ENCODE results near the gene ARMC9. TPM values are rescaled to one million over a fixed set of nuclear protein-coding genes. Genes with fewer than 3 reads are reported as not detected.

Gene ARMC9
- total RNA-seq, 1 donor from 2014 or later = 43.1 TPM

DNA sequence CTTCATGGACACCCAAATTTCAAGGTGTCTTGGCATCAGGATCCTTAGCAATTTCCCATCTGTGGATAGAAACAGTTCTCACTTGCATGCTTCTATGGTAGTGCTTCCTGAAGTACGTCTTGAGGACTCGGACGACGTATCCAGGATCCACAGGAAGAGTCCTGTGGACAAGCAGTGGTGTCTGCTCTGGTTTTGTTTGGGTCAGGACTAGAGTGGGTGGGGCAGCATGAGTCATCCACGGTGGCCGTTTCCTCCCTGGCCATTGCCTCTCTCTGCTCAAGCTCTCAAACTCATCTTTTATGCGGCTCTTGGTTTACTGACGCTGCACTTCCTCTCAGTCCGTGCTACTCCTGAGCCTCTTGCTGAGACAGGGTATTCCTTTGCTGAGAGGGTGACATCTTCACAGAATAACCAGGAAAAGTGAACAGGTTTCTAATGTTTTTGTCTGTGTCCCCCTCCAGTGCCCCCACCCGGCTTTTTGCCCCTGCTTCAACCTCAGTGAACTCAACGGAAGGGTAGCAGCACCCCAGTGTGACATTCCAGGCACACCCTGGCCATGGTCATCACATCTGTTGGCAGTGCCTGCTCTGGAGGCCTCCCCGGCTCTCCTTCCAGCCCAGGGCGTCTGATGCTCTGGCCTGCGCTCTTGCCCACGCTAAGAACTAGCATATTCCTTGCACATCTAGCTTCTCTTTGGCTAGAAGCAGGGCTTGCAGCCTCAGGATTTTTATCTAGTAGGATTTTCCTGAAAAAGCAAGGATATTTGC is 62.2 kb downstream of the ARMC9 start:
- H3K9me3 ChIP-seq = no peaks in the 10 kb centered on the region
- intact Hi-C loops (cut with DNase I) = no loop called here
- no peak for DNase-seq
- no peak overlapping the region for H3K4me3 ChIP-seq
- peak; percentile 21 to 40 for ATAC-seq
- TF ChIP-seq, protein P1, sequence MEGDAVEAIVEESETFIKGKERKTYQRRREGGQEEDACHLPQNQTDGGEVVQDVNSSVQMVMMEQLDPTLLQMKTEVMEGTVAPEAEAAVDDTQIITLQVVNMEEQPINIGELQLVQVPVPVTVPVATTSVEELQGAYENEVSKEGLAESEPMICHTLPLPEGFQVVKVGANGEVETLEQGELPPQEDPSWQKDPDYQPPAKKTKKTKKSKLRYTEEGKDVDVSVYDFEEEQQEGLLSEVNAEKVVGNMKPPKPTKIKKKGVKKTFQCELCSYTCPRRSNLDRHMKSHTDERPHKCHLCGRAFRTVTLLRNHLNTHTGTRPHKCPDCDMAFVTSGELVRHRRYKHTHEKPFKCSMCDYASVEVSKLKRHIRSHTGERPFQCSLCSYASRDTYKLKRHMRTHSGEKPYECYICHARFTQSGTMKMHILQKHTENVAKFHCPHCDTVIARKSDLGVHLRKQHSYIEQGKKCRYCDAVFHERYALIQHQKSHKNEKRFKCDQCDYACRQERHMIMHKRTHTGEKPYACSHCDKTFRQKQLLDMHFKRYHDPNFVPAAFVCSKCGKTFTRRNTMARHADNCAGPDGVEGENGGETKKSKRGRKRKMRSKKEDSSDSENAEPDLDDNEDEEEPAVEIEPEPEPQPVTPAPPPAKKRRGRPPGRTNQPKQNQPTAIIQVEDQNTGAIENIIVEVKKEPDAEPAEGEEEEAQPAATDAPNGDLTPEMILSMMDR (IDR thresholded peaks at IDR 0.05) = no peak
- H3K4me1 ChIP-seq = no peaks in the 10 kb centered on the region
- peaks cover 12% of the 10 kb centered on the region for H3K36me3 ChIP-seq
- H3K27ac ChIP-seq = no peak overlapping the region
- no peaks in the 10 kb centered on the region for H3K27me3 ChIP-seq (ENCODE audit: low read depth)

DNA sequence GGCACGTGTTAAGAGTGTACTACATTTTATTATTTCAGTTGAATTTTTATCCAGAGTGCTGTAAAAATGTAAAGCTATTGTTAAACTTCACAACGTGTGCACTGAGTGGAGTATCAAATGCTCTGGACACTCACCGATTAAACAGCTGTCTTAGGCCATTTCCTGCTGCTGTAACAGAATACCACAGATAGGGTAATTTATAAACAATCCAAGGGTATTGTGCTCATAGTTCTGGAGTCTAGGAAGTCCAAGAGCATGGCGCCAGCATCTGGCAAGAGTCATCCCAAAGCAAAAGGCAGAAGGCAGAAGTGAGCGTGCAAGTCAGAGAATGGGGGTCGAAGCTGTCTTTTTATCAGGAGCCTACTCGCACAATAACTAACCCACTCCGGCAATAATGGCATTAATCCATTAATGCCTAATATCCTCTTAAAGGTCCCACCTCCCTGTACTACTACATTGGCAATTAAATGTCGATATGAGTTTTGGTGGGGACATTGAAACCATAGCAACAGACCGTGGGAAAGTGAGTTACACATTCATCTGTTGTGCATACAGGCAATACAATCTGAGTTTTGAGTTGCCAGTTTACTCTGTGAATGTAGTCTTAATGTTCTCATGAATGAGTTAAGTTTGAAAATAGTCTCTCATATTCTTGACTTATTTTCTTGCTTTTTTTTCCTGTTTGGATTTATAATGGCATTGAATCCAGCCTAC is 64.8 kb downstream of the ARMC9 start:
- no peaks in the 10 kb centered on the region for H3K9me3 ChIP-seq
- TF ChIP-seq, protein P1 (IDR thresholded peaks at IDR 0.05) = no peak
- ATAC-seq = no peak
- H3K27me3 ChIP-seq (ENCODE audit: low read depth) = no peaks in the 10 kb centered on the region
- no peak for DNase-seq
- peaks cover 12% of the 10 kb centered on the region for H3K36me3 ChIP-seq
- H3K4me3 ChIP-seq = no peak overlapping the region
- intact Hi-C loops (cut with DNase I) = no loop called here
- no peak overlapping the region for H3K27ac ChIP-seq
- H3K4me1 ChIP-seq = no peaks in the 10 kb centered on the region

DNA sequence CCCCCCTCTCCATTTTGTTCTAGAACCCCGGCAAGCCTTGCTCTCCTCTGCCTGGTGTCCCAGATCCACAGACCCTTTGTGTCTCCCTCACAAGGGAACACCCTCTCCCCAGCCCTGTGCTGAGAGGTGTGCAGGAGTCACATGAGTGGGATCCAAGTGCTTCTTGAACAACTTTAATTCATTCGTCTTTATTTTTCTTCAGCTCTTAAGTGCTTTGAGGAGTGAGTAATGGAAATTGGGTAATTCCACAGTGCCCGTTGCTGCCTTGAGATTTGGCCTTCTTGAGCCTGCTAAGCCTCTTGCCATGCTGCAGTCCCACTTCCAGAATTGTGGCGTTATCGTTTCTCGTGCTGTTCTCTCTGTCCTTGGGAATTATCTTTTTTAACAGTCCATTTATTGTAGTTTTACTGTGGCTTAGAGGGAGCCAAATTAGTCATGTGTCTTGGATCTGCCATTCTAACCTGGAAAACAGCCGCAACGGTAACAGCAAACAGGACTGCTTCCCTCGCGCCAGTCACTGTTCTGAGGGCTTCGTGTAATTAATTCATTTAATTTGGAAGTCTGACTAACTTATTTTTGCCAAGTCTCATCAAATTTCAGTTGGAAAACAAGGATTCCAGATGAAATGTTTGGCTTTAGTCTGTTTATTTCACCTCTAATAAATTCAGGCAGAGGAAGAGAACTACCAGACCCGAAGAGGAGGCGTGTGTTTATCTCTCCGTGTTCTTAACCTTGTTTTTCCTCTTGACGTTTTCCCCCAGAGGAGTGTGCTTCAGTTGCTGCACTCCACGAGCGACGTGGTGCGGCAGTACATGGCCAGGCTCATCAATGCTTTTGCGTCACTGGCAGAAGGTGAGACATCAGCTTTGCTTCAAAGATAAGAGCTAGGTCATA is 72.0 kb downstream of the ARMC9 start:
- H3K27me3 ChIP-seq (ENCODE audit: low read depth) = no peaks in the 10 kb centered on the region
- no peaks in the 10 kb centered on the region for H3K4me1 ChIP-seq
- H3K4me3 ChIP-seq = peak overlapping the region; percentile 38
- DNase-seq = no peak
- peak; percentile 89 to 90 for ATAC-seq
- H3K27ac ChIP-seq = peak overlapping the region; percentile 75
- intact Hi-C loops (cut with DNase I) = no loop called here
- H3K9me3 ChIP-seq = no peaks in the 10 kb centered on the region
- TF ChIP-seq, protein P1 (IDR thresholded peaks at IDR 0.05) = no peak
- peaks cover 22% of the 10 kb centered on the region for H3K36me3 ChIP-seq

DNA sequence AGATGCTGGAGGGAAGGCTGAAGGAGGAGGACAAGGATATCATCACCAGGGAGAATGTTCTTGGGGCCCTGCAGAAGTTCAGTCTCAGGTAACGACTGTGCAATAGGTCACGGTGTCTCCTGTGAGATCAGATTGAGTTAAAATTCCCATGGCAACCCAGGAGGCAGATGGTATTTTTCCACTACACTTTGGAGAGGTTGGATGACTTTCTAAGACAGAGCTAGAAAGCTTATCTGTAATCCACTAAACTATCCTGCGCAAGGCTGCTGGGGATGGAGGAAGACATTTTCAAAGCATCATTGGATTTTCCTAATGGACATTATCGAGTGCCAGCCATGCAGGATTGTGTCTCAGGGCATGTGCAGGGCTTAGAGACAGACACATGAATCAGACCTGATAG is 74.6 kb downstream of the ARMC9 start:
- ATAC-seq (no peak), DNase-seq (no peak)
- H3K9me3 ChIP-seq = no peaks in the 10 kb centered on the region
- no peak overlapping the region for H3K4me3 ChIP-seq
- TF ChIP-seq, protein P1 (IDR thresholded peaks at IDR 0.05) = no peak
- peaks cover 39% of the 10 kb centered on the region for H3K36me3 ChIP-seq
- H3K27ac ChIP-seq = no peak overlapping the region
- no peaks in the 10 kb centered on the region for H3K27me3 ChIP-seq (ENCODE audit: low read depth)
- intact Hi-C loops (cut with DNase I) = no loop called here
- no peaks in the 10 kb centered on the region for H3K4me1 ChIP-seq

DNA sequence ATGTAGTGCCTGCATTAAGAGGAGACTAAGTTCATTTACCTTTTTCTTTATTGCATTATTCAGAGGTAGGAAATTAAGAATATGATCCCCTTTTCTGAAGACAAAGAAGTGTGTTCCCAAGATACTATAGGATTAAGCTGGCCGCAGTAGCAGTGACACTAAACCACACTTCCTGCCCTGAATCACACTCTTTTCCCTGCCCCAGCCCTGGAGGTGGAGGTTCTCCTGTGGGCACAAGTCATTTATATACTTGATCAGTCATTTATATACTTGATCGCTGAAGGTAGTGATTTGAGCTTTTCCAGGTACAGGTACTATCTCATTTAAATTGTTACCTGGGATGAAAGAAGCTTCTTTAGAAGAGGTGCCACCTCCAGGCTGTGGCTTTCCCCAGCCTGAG is 78.6 kb downstream of the ARMC9 start:
- H3K27me3 ChIP-seq (ENCODE audit: low read depth) = no peaks in the 10 kb centered on the region
- no peaks in the 10 kb centered on the region for H3K9me3 ChIP-seq
- ATAC-seq = no peak
- no peak for DNase-seq
- H3K27ac ChIP-seq = no peak overlapping the region
- no peak overlapping the region for H3K4me3 ChIP-seq
- no peaks in the 10 kb centered on the region for H3K4me1 ChIP-seq
- TF ChIP-seq, protein P1 (IDR thresholded peaks at IDR 0.05) = no peak
- intact Hi-C loops (cut with DNase I) = no loop called here
- peaks cover 65% of the 10 kb centered on the region for H3K36me3 ChIP-seq
